Vagina (tissue), 2 donors: ENCODE results near the gene B4GALNT3.

Experiments used
- POLR2AphosphoS5 ChIP-seq, 2 donors: sonication (generic); formaldehyde crosslinking; IDR thresholded peaks; one replicate each; pipeline ENCODE4 v1.9.0; 2017; ENCODE audit warnings: antibody characterized with exemption in 2 of 2, mild to moderate bottlenecking in 2 of 2, low read depth in 1 of 2; ENCODE audit not compliant: insufficient read depth in 1 of 2
- TF ChIP-seq, protein P1 (sequence below), 3 experiments: fragments of 450-650 bp in 2 of 3; fragments of 200-600 bp in 1 of 3; sonication (generic) in 1 of 3; IDR thresholded peaks; one replicate each; pipeline ENCODE4 v1.5.1; 2017 to 2019; ENCODE audit warnings: antibody characterized with exemption in 3 of 3, mild to moderate bottlenecking in 2 of 3, moderate library complexity in 2 of 3

DNA sequence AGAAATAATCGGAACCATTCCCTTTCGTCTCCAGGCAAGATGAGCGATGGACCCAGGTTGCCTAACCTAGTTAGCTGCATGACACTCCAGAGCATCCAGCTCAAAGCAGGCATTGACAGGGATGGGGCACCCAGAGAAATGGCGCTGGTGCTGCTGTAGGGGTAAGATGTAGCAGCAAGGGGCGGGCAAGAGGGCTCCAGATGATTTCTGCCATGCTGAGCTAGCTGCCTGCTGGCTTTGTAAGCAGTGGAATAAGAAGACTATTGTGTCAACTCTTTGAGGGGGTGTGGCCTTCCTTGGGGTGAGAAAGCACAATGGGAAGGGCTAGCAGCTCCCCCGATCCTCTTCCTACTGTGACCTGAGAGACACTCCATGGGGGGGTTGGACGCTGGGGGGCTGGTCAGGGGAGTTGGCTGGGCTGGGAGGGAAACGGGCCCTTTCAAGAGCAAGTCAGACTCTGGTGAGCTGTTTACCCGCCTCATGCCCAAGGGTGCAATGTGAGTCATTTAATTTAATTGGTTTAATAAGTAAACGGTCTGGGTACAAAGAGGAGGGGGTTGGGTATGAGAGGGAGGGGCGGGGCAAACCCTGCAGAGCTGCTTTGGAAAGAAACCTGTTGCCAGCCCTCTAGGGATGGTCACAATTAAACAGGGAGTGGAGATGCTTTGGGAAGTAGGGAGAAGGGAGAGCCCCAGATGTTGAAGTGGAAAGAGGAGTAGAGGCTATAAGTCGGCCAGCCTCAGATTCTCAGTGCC lies 50.5 kb downstream of the B4GALNT3 start:
- TF ChIP-seq, protein P1, sequence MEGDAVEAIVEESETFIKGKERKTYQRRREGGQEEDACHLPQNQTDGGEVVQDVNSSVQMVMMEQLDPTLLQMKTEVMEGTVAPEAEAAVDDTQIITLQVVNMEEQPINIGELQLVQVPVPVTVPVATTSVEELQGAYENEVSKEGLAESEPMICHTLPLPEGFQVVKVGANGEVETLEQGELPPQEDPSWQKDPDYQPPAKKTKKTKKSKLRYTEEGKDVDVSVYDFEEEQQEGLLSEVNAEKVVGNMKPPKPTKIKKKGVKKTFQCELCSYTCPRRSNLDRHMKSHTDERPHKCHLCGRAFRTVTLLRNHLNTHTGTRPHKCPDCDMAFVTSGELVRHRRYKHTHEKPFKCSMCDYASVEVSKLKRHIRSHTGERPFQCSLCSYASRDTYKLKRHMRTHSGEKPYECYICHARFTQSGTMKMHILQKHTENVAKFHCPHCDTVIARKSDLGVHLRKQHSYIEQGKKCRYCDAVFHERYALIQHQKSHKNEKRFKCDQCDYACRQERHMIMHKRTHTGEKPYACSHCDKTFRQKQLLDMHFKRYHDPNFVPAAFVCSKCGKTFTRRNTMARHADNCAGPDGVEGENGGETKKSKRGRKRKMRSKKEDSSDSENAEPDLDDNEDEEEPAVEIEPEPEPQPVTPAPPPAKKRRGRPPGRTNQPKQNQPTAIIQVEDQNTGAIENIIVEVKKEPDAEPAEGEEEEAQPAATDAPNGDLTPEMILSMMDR (IDR thresholded peaks at IDR 0.05), result no peak
- TF ChIP-seq POLR2AphosphoS5 (IDR thresholded peaks at IDR 0.05; ENCODE audit: insufficient read depth in 1 of 2, low read depth in 1 of 2), result no peak
